Esophagus mucosa (tissue), 1 donor: ENCODE data around the gene PRRC2B. TPM values are rescaled to one million over a fixed set of nuclear protein-coding genes. Genes with fewer than 3 reads are reported as not detected.
"Not testable (repeated sequence)": the region's sequence is repeated elsewhere in the genome, so short reads cannot be mapped to it uniquely, and the experiment has no call there.

Experiments used
- ATAC-seq: fragments of 200-7000 bp; cut with Tn5 transposase; one replicate; pipeline ENCODE4 v1.9.1; 2020
- total RNA-seq: library from RNA; stranded (reverse); gene quantifications from one replicate; pipeline ENCODE4 v1.2.4, GENCODE V29; 2023
- donor health status: DM: yes; HTN: yes; CAD: no.

PRRC2B gene
- total RNA-seq: 82.9 TPM

DNA sequence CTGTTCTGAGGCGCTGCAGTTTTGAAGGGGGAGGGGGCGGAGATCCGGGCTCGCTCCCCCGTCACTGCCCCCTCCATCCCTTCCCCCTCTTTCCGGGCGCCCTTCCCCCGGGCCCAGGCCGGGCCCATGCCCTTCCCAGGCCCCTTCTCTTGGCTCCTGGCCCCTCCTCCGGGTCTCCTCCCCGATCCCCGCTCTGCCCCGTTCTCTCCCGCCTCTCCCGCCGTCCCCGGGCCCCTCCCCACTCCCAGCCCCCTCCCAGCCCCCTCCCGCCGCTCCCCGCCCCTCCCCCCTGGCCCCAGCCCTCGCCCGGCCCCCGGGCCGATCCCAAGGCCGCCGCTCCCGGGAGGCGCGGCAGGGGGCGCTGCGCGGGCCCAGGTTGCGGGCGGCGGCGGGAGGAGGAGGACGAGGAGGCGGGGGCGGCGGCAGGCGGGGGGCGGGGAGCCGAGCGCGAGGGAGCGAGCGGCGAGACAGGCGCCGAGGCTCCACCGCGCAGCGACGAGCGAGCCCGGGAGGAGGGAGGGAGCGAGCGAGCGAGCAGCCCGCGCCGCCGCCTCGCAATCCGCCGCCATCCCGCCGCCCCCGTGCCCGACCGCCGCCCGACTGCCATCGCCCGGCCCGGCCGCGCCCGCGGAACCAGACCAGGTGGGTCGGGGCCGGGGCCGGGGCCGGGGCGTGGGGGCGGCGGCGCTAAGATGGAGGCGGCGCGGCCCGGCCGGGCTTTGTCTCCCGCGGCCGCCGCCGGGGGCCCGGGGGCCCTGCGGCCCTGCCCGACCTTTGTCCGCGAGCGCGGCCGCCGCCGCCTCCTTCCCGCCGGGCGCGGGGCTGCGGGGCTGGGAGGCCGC is at the start of gene PRRC2B:
Gene PRRC2B (plus strand): TSS at position 465 of the 842 bp plus-strand sequence. CDS start 36,059 bp downstream, outside the sequence.
- ATAC-seq: peak; percentile 73

DNA sequence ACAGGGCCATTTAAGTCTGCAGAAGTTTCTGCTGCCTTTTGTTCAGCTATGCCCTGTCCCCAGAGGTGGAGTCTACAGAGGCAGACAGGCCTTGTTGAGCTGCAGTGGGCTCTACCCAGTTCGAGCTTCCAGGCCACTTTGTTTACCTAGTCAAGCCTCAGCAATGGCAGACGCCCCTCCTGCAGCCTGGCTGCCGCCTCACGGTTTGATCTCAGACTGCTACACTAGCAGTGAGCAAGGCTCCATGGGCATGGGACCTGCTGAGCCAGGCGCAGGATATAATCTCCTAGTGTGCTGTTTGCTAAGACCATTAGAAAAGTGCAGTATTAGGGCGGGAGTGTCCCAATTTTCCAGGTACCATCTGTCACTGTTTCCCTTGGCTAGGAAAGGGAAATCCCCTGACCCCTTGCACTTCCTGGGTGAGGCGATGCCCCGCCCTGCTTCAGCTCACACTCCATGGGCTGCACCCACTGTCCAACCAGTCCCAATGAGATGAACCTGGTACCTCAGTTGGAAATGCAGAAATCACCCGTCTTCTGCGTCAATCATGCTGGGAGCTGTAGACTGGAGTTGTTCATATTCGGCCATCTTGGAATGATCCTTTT is 48.9 kb upstream of the PRRC2B start:
- ATAC-seq: not testable (repeated sequence)

DNA sequence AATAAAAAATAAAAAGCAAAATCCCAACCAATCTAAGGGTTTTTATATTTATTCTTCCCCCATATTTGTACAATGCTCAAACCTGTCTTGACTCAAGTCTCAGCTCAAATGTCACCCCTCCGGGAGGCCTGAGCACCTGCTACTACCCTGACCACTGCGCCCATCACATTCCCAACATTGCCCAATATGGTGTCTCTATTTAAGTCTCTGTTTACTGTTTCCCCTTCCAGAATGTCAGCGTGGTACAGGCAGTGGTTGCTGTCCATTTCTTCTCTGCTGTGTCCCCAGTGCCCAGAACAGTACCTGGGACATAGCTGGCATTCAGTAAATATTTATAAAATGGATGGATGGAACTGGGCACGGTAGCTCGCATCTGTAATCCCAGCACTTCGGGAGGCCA is 47.3 kb upstream of the PRRC2B start:
- no peak for ATAC-seq

DNA sequence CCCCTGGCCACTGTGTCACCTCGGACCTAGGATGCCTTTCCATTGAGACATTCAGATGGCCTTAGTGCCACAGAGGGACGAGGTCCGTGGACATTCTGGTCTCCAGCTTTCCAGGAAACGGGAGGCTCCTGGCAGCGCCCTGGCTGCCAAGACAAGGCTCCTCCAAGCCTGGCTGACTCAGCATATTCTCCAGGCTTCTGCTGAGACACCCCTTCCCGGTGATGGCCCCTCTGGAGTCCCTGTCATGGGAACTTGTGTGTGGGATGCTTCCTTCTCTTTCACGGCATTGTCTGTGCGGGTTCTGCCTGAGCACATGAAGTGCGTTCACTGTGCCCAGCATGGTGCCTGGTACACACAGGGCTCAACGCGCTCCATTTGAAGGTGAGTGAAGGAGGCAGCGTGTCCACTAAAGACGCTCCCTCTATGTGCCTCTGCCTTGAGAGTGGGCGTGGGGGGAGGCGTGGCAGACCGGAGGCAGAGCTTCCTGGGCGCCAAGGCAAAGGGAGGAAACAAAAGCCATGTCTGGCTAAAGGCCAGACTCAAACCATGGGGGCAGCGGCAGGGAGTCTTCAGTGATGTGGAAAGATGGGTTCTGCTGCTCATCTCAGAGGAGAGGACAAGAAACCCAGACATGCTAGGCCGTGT is 46.4 kb upstream of the PRRC2B start:
- ATAC-seq: no peak

DNA sequence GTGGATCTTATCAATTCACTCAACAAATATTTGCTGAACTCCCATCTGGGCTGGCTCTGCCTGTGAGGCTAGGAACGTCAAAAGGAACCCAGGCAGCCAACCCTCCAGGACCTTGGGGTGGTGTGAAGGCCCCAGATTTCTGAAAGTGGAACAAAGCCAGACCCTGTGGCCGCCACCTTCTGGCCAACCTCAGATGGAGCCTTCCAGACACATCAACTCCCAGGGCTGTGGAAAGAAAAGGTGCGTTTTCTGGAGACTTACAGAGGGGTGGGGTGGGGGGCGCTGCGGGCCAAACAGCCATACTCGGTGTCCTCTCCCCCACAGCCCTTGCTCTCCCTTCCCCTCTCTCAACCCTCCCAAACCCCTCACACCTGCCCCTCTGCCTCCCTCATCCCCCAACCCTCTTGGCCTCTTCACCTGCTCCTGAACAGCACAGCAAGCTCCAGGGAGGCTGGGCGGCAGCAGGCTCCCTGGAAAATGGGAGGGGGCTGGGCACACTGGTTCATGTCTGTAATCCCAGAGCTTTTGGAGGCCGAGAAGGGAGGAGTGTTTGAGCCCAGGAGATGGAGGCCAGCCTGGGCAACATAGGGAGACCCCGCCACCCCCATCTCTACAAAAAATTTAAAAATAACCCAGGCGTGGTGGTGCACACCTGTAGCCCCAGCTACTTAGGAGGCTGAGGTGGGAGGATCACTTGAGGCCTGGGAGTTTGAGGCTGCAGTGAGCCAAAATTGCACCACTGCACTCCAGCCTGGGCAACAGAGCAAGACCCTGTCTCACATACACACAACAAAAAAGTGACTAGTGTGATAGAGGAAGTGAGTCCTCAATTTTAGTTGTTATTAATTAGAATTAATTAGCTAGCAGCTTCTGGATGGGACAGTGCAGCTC is 45.0 kb upstream of the PRRC2B start:
- no peak for ATAC-seq

DNA sequence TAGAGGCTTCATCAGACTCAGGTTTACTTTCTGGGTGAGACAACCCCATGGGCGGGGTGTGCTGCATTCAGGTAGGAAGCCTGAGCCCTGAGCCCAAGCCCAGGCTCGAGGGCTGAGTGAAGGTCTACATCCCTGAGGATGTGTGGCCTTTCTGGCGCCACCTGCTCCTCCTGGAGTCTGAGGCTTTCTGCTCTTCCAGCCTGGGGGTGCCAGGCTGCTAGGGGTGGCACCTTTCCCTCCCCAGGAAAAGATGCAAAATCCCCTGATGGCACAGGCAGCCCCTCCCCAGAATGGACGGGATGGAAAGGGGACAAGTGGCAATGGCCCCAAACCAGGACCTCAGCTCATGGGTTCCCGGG is 44.4 kb upstream of the PRRC2B start:
- peak; percentile 6 for ATAC-seq

DNA sequence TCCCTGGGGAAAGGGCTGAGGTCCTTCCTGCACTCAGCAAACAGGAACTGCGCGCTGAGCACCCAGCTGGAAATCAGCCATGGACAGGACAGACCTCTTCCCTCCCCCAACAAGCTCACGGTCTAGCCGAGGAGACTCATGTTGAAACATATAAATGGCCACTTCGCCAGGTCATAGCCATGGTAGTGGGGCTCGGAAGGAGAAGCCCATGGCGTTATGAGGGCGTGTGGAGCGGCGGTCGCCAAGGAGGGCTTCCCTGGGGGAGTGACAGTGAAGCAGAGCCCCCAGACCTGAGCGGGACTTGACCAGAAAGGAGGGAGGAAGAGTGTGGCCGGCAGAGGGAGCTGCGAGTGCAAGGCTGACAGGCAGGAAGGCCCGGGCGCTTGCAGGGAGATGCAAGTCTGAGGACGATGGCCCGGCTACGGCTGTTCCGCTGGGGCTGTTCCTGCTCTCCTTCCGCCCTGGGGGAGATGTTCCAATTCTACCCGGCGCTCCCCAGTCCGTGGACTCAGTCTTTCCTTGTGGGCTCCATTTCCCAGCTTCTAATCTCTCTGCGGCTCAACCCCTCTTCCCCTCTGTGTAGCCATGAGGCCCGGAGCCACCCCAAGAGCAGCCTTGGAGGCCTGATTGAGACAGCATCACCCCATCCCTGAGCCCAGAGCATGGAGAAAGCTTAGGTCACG is 43.9 kb upstream of the PRRC2B start:
- ATAC-seq: peak; percentile 89

DNA sequence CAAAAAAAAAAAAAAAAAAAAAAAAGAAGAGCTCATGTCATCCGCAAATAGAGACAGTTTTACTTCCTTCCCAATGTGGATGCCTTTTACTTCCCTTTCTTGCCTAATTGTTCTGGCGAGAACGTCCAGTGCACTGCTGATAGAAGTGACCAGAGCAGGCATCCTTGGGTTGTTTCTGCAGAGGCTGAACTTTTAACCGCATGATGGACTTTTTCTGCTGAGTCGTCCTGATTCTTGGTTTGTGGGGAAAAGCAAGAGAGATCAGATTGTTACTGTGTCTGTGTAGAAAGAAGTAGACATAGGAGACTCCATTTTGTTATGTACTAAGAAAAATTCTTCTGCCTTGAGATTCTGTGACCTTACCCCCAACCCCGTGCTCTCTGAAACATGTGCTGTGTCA is 37.4 kb upstream of the PRRC2B start:
- ATAC-seq: not testable (repeated sequence)

DNA sequence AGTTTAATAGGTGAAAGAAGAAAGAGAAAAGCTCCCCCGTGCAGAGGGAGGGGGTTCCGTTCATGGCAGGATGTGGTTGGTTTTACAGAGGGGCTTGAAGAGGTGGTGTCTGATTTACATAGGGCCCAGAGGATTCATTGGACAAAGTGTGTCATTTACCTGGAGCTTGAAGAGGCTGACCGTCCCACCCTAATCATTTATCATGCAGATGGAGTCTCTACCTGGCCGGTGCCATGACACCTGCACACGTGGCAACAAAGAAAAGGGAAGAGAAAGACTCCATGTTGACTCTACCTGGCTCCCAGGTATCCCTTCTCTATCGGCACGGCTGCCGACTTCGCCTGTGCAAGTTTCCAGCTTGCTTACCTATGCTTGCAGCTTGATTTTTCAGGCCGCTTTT is 35.3 kb upstream of the PRRC2B start:
- no peak for ATAC-seq

DNA sequence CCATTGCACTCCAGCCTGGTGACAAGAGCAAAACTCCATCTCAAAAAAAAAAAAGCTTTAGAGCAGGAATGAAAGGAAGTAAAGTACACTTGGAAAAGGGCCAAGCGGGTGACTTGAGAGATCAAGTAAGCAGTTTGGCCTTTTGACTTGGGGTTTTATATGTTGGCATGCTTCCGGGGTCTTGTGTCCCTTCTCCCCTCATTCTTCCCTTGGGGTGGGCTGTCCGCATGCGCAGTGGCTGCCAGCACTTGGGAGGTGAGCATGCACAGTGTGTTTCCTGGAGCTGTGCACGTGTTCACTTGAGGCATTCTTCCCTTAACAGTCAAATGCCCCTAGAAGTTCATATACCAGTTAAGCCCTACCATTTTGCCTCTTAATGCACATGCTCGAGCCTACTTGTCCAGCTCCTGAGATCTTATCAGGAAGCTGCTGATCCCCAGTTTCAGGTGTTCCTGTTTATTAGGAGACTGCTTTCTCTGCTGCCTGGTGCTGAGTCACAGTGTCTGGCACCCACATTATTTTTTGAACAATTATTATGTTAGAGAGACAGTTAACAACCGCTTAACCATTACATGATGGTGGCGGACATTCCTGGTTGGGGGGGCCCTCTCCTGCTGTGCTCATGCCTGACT is 32.6 kb upstream of the PRRC2B start:
- peak; percentile 59 for ATAC-seq

DNA sequence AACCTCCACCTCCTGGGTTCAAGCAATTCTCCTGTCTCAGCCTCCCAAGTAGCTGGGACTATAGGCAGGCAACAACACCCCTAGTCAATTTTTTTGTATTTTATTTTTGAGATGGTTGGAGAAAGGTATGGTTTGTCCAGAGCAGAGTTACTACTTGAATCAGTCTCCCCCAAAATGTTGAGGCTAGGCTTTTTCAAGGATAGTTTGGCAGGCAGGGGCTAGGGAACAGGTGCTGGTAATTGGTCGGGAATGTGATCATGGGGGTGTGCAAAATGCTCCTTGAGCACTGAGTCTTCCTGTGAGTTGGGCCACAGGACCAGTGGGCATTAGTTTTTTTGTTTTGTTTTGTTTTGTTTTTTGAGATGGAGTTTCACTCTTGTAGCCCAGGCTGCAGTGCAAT is 28.3 kb upstream of the PRRC2B start:
- no peak for ATAC-seq

DNA sequence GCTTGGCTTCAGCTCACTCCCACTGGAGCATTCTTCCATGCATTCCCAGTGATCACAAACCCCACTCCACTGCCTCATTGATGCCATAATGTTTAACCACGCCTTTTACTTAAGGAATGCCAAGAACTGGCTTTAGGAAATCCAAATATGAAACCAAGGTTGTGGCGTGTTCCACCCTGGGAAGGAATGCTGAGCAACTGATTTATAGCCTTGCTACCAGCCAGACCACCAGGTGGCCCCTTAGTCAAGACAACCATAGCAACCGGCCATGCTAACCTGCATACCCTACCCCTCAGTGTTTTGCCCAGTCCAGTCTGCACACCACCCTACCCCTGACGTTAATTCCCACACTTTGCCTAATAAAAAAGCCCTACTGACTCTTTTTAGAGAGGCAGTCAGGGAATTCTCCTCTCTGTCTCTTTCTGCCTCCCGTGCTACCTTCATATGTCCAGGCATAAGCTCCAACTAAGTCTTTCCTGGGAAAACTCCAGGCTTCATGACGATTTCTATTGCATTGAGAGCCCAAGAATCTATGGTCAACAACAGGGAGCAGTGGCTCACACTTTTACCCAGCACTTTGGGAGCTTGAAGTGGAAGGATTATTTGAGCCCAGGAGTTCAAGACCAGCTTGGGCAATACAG is 27.0 kb upstream of the PRRC2B start:
- ATAC-seq: peak; percentile 40

DNA sequence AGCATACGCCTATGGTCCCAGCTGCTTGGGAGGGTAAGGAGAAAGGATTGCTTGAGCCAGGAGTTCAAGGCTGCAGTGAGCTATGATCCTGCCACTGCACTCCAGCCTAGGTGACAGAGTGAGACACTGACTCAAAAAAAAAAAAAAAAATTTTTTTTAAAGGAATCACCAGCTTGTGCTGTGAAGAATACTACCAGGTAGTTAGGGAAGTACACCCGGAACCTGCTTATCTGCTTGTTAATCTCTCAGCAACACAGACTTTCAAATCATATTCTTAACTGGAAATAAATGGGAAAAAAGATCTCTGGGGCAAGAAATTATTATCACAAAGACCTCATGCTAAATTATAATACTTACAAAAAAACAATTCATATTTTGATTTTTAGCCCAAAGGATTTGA is 26.4 kb upstream of the PRRC2B start:
- no peak for ATAC-seq

DNA sequence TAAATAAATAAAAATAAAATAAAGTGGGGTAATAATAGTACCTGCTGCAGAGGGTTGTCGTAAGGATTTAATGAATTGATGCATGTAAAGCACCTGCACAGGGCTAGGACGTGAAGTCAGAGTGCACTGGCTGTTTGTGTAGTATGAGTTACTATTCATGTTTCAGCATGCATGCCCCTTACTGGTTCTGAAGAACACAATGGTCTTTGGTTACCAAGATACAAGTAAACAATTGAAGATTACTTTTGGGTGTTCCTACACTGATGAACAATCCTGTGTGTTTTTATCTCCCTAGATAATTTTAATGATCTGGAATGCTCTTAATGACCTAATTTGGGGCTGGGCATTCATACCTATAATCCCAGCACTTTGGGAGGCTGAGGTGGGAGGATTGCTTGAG is 23.2 kb upstream of the PRRC2B start:
- peak; percentile 53 for ATAC-seq

DNA sequence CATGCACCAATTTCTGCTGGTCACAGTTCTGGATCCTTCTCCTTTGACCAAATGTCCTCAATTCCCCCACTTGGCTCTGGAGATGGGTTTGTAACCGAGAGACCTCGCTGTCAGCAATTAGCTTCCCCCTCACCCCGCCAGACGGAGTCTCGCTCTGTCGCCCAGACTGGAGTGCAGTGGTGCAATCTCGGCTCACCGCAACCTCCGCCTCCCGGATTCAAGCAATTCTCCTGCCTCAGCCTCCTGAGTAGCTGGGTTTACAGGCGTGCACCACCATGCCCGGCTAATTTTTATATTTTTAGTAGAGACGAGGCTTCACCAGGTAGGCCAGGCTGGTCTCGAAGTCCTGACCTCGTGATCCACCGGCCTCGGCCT is 21.3 kb upstream of the PRRC2B start:
- not testable (repeated sequence) for ATAC-seq

DNA sequence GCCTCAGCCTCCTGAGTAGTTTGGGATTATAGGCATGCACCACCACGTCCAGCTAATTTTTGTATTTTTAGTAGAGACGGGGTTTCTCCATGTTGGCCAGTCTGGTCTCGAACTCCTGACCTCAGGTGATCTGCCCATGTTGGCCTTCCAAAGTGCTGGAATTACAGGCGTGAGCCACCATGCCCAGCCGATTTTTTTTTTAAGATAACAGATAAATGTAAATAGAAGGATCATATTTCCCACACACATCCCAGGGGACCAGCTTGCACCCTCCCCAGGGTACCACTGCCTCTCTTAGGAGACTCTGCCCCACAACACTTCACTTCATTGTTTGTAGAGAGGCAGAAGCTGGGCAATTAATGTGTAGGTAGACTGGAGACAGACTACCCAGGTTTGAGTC is 19.2 kb upstream of the PRRC2B start:
- ATAC-seq: not testable (repeated sequence)

DNA sequence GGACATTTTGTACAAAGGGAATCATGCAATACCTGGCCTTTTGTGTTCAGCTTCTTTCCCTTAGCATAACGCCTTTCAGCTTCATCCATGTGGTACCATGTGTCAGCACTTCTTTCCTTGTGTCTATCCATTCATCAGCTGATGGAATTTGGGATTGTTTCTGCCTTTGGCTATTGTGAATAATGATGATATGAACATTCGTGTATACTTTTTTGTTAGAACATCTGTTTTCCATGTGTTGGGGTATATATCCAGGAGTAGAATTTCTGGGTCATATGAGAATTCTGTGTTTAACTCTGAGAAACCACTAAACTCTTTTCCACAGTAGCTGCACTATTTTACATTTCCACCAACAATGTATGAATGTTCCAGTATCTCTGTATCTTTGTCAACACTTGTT is 14.8 kb upstream of the PRRC2B start:
- no peak for ATAC-seq

DNA sequence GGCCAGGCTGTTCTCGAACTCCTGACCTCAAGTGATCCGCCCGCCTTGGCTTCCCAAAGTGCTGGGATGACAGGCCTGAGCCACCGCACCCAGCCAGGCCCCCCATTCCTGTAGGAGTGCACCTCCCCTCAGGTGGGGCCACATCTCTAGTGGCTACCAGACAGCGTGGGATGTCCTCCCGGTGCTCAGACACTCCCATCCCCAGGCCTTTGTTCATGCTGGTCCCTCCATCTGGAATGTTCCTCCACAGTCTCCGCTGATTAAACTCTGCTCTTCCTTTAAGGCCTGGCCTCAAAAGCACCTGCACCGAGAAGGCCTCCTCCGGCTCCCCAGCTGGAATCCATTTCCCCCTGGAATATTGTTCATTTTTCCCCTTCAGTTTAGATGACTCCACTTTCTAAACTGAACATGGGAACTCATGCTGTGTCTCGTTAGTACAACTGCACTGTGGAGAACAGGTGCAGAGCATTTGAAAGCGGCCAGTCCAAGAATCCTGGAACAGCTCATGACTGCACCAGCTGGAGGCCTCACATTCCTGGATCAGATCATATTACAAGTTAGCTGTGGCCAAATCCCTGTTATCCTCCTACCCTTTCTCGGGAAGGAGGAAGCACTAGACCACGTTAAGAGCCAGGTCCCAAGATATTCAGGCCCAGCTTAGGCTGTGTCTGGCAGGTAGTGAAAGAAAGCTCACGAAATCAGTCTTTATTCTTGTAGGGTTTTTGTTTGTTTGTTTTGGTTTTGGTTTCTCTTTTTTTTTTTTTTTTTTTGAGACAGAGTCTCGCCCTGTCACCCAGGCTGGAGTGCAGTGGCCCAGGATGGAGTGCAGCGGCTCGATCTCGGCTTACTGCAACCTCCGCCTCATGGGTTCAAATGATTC is 10.8 kb upstream of the PRRC2B start:
- peak; percentile 47 for ATAC-seq

DNA sequence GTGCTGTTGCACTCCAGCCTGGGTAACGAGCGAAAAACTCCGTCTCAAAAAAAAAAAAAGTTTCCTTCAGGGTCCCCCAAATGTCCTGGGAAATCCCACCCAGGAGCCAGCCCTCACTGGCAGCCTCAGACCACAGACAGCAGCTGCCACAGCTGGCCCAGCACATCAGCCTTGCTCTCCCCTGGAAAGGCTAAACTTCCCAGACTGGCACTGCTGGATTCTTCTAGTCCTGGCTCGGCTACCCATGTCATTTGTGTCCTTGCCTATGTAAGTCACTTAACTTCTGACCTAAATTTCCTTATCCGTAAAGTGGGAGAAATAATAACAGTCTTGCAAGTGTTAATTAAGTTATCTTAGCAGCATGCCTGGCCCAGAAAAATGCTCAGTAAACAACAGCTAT is 8.6 kb upstream of the PRRC2B start:
- no peak for ATAC-seq

DNA sequence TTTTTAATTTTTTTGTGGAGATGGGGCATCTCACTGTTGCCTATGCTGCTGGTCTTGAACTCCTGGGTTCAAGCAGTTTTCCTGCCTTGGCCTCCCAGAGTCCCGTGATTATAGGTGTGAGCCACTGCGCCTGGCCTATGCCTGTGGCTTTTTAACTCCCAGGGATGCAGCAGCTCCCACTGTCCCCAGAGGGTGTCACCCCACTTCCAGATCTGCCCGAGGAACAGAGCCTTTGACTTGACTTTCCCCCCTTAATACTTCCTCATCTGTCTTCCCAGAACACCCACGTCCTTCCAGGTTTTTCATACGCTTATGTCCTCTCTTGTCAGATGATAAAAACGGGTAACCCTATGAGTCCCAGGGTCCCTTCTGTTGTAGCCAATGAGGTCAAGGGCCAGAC is 7.6 kb upstream of the PRRC2B start:
- ATAC-seq: peak; percentile 20
